Endothelial cell of umbilical vein (primary cell): Measurements from ENCODE around the gene MOK. TPM values are rescaled to one million over a fixed set of nuclear protein-coding genes. Genes with fewer than 3 reads are reported as not detected.

Experiments used
- BruUV-seq: library from RNA; stranded (reverse); fragments of 400-500 nt; replicated peaks from 2 replicates; lab custom pipeline; 2021; lab: Mats Ljungman, UMichigan
- CTCF ChIA-PET: fragments of 300-600, 350-600 bp; sonication (Branson Sonifier 250); formaldehyde crosslinking; loops from one replicate; lab custom pipeline; 2021; ENCODE audit warnings: antibody characterized with exemption, inconsistent platforms; lab: Charles Lee
- POLR2A ChIA-PET: fragments of 300-600, 350-600 bp; sonication (Branson Sonifier 250); formaldehyde crosslinking; loops from one replicate; lab custom pipeline; 2021; ENCODE audit warnings: antibody characterized with exemption, inconsistent platforms; lab: Charles Lee
- DNase-seq: peaks from one replicate; pipeline ENCODE4 v3.0.0-alpha.2; 2011; ENCODE audit warnings: low read depth, low spot score
- FAIRE-seq: peaks from 2 replicates; lab custom pipeline; 2011; peaks lifted over from hg19 to GRCh38; lab: Jason Lieb, UNC
- H2AFZ ChIP-seq: 2 replicates; pipeline ENCODE4 v1.6.0; 2012; ENCODE audit warnings: low read depth, low read length, control low read depth, inconsistent platforms
- H3K27ac ChIP-seq: 2 replicates; pipeline ENCODE4 v1.5.1; 2011; ENCODE audit warnings: low read depth, mild to moderate bottlenecking, control low read depth, low read length, moderate library complexity; ENCODE audit not compliant: insufficient read depth
- H3K27me3 ChIP-seq, 2 experiments: 2 replicates each; pipeline versions ENCODE4 v1.6.0 to v1.6.1; 2011; ENCODE audit warnings: low read length in 2 of 2, mixed read lengths in 1 of 2; ENCODE audit not compliant: control insufficient read depth in 2 of 2, insufficient read depth in 2 of 2
- H3K36me3 ChIP-seq, 2 experiments: 2 replicates in 1 of 2; 3 replicates in 1 of 2; pipeline ENCODE4 v1.5.1; 2011; ENCODE audit warnings: low read length in 2 of 2, mild to moderate bottlenecking in 1 of 2, moderate library complexity in 1 of 2; ENCODE audit not compliant: control insufficient read depth in 2 of 2, insufficient read depth in 2 of 2; ENCODE audit errors: extremely low read depth in 1 of 2
- H3K4me1 ChIP-seq: 3 replicates; pipeline ENCODE4 v1.5.1; 2011; ENCODE audit warnings: mild to moderate bottlenecking, low read length; ENCODE audit not compliant: control insufficient read depth, insufficient read depth; ENCODE audit errors: extremely low read depth
- H3K4me2 ChIP-seq: 2 replicates; pipeline ENCODE4 v1.6.1; 2011; ENCODE audit warnings: low read length, control low read depth, mixed read lengths; ENCODE audit not compliant: insufficient read depth
- H3K4me3 ChIP-seq, 3 experiments: fragments of 200-600 bp in 1 of 3; sonication (generic), shearing (Covaris generic) in 1 of 3; replicated peaks in 1 of 3; 2 replicates each; pipeline ENCODE4 v1.5.1; 2011 to 2016; ENCODE audit warnings: control low read depth in 3 of 3, low read length in 3 of 3, mild to moderate bottlenecking in 2 of 3, inconsistent platforms in 1 of 3, low read depth in 1 of 3, moderate library complexity in 1 of 3; ENCODE audit not compliant: insufficient read depth in 1 of 3
- H3K79me2 ChIP-seq: 2 replicates; pipeline ENCODE4 v1.6.0; 2012; ENCODE audit warnings: low read length, inconsistent platforms; ENCODE audit not compliant: control insufficient read depth, insufficient read depth
- H3K9ac ChIP-seq: replicated peaks from 2 replicates; pipeline ENCODE3; 2011; ENCODE audit warnings: low read length, control low read depth; ENCODE audit not compliant: insufficient read depth; ENCODE audit errors: extremely low read depth
- H3K9me1 ChIP-seq: replicated peaks from 3 replicates; pipeline ENCODE4 v1.6.0; 2011; ENCODE audit warnings: mild to moderate bottlenecking, low read length; ENCODE audit not compliant: control insufficient read depth, insufficient read depth; ENCODE audit errors: extremely low read depth
- H3K9me3 ChIP-seq: replicated peaks from 2 replicates; pipeline ENCODE4 v1.5.1; 2012; ENCODE audit warnings: low read length, inconsistent platforms; ENCODE audit not compliant: control insufficient read depth, insufficient read depth
- H4K20me1 ChIP-seq: replicated peaks from 2 replicates; pipeline ENCODE3; 2011; ENCODE audit warnings: mild to moderate bottlenecking, low read length; ENCODE audit not compliant: control insufficient read depth, insufficient read depth; ENCODE audit errors: extremely low read depth
- CTCF ChIP-seq, 2 donors: IDR thresholded peaks; 1 replicate in 1 of 2; 2 replicates in 1 of 2; pipeline ENCODE4 v1.5.1; 2011; ENCODE audit warnings: low read length in 2 of 2, mild to moderate bottlenecking in 2 of 2, moderate library complexity in 2 of 2, control low read depth in 1 of 2, inconsistent platforms in 1 of 2, low read depth in 1 of 2; ENCODE audit not compliant: insufficient read depth in 1 of 2; ENCODE audit errors: extremely low read depth in 1 of 2
- EZH2 ChIP-seq: IDR thresholded peaks from 2 replicates; pipeline ENCODE4 v1.6.1; 2012; ENCODE audit warnings: borderline replicate concordance, low read depth, mild to moderate bottlenecking, moderate library complexity, low read length, inconsistent platforms; ENCODE audit not compliant: severe bottlenecking
- FOS ChIP-seq: IDR thresholded peaks from 2 replicates; pipeline ENCODE4 v1.6.1; 2011; ENCODE audit warnings: mild to moderate bottlenecking, low read length, moderate library complexity, borderline replicate concordance; ENCODE audit not compliant: insufficient read depth
- GATA2 ChIP-seq: IDR thresholded peaks from 2 replicates; pipeline ENCODE4 v1.7.0; 2011; ENCODE audit warnings: low read depth, mild to moderate bottlenecking, moderate library complexity, mixed read lengths, low read length; ENCODE audit not compliant: insufficient read length, insufficient read depth
- JUN ChIP-seq: IDR thresholded peaks from 2 replicates; pipeline ENCODE4 v1.6.1; 2011; ENCODE audit warnings: borderline replicate concordance, low read depth; ENCODE audit not compliant: insufficient read length, insufficient read depth
- MAX ChIP-seq: IDR thresholded peaks from 2 replicates; pipeline ENCODE4 v1.6.1; 2011; ENCODE audit not compliant: insufficient read depth, insufficient read length
- MYC ChIP-seq: IDR thresholded peaks from one replicate; pipeline ENCODE4 v1.6.1; 2011; ENCODE audit warnings: mild to moderate bottlenecking, low read depth, low read length
- POLR2A ChIP-seq: IDR thresholded peaks from 2 replicates; pipeline ENCODE4 v1.6.1; 2012; ENCODE audit warnings: low read depth, mild to moderate bottlenecking, control low read depth, low read length
- POLR2AphosphoS5 ChIP-seq: IDR thresholded peaks from 2 replicates; pipeline ENCODE4 v1.6.1; 2012; ENCODE audit warnings: low read depth, mild to moderate bottlenecking, control low read depth, low read length, moderate library complexity; ENCODE audit not compliant: insufficient read depth
- dilution Hi-C: fragments of 300-500 bp; cut with MboI; formaldehyde crosslinking; loops from one replicate; pipeline ENCODE4 v1.15.0; 2019; ENCODE audit warnings: low sequenced_read_pairs; ENCODE audit not compliant: extremely low pct_ligation_motif_present
- intact Hi-C: fragments of 100-400 bp; cut with micrococcal nuclease; formaldehyde crosslinking; loops from one replicate; pipeline ENCODE4 v1.10.0; 2022
- polyA plus RNA-seq, 4 experiments: library from polyadenylated mRNA; depleted of rRNA in 3 of 4; stranded (reverse) in 3 of 4; unstranded in 1 of 4; fragments of >200 nt; gene quantifications; 2 replicates each; pipeline versions ENCODE4 v1.2.1 to v1.2.3, GENCODE V29; 2011 to 2012; ENCODE audit warnings: missing spikeins in 1 of 4
- total RNA-seq: library from RNA; stranded (reverse); gene quantifications from 2 replicates; pipeline ENCODE4 v1.2.3, GENCODE V29; 2021

MOK gene
- total and polyA plus RNA-seq, 2 donors (not counting 3 experiments of a cell fraction or from before 2014, with no cell fraction given) = 6.1 to 8.6 TPM

GRCh38 chr14:102192840-102193502 is 112.0 kb downstream of the MOK start:
- DNase-seq (no peak), FAIRE-seq (no peak)
- Histone ChIP-seq H2AFZ (no peak overlapping the region), H3K4me1 (no peaks in the 10 kb centered on the region), H3K9me3 (no peaks in the 10 kb centered on the region), H4K20me1 (no peaks in the 10 kb centered on the region), H3K79me2 (peaks cover 23% of the 10 kb centered on the region), H3K9me1 (no peaks in the 10 kb centered on the region), H3K9ac (no peak overlapping the region), H3K27me3 (no peaks in the 10 kb centered on the region), H3K4me2 (no peak overlapping the region), H3K27ac (no peak overlapping the region), H3K4me3 (no peak overlapping the region), H3K36me3 (peaks cover 4 to 5% of the 10 kb centered on the region in 2 experiments)
- TF ChIP-seq CTCF (IDR thresholded peaks at IDR 0.05; ENCODE audit: extremely low read depth in 1 of 2, insufficient read depth in 1 of 2, low read depth in 1 of 2, low read length in 2 of 2) (no peak), MAX (no peak), FOS (no peak), GATA2 (no peak), EZH2 (no peak), POLR2A (no peak), MYC (no peak), POLR2AphosphoS5 (no peak), JUN (no peak)
- dilution Hi-C loops (no loop called here), intact Hi-C loops (no loop called here)
- BruUV-seq = no TSS peak
- ChIA-PET CTCF (interaction anchor here (0.5 to 0.6 kb wide), 2 partner anchors 11 to 886 kb away, joined by 3 read pairs; no protein-coding TSS in a partner anchor), POLR2A (no interaction called here)
